Limb (tissue), 2 donors: ENCODE measurements around the gene EQTN.
A peak's percentile ranks its signal among the peaks of the same experiment; 100 is the strongest.

Experiments
- DNase-seq, 2 donors: peaks; one replicate each; pipeline ENCODE4 v3.0.0-alpha.2; 2016; ENCODE audit errors: extremely low spot score in 2 of 2

The EQTN gene

DNA sequence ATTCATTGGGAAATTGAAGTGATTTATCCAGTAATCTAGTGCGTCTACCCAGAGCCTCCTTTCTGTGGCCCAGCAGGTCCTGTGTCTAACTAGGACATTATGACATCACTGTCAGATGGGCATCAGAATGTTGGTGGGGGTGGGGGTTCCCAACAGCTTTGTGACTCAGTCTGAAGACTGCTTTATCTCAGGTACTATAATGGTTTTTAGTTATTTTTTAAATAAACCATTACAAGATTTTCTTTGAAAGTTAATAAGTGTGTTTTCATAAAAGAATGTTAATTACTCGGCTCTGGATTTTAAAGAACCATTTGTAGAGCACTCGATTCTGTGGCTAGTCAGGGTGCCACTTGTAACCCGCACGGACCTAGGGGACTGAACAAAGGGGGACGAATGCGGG is at the start of gene EQTN:
EQTN (minus strand) TSS at position 101 of the 400 bp plus-strand sequence; CDS start at position 6, 95 bp downstream.
- DNase-seq, result no peak

DNA sequence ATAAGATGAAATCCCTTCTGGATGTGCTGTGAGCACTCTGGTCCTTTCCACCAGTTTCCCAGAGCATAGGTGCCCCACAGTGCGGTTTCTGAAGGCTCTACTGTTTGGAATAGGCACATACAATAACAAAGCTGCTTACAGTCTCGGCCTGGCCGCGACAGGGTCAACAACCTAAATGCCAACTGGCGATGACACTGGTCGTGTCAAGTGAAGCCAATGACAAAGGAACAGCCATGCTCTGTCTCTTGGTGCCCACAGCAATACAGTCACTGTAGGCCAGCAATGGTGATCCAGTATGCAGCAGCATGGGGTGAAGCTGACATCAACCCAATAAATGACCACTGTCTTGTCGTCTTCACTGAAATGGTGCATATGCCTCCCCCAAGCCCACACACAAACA is 47.8 kb upstream of the EQTN start:
- no peak for DNase-seq

DNA sequence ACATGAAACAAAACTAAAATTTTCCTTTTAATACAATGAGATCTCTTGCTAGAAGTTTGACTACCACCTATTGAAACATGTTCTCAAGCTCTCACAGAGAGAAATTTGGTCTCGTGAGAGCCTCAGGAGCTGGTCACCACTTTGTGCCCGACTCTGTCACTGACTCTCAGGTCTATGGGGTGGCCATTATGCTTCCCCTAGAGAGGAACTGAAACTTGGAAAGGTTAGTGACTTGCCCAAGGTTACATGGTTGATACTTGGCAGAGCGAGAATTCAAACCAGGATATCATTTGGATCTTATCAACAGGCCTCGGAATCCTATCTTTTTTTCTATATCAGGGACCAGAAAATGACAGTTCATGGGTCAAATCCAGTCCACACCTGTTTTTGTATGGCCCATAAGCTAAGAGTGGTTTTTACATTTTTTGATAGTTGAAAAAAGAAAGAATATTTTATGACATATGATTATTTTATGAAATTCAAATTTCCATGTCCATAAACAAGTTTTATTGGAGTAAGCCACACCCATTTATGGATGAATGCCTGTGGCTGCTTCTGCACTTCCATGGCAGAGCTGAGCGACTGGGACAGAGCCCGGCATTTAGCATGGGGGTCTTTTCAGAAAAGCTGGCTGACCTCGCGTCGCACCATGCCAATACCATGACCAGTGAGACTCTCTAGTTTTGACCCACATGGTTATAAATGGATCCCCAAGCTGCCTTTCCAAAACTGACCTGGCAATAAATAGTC is 44.8 kb upstream of the EQTN start:
- no peak for DNase-seq

DNA sequence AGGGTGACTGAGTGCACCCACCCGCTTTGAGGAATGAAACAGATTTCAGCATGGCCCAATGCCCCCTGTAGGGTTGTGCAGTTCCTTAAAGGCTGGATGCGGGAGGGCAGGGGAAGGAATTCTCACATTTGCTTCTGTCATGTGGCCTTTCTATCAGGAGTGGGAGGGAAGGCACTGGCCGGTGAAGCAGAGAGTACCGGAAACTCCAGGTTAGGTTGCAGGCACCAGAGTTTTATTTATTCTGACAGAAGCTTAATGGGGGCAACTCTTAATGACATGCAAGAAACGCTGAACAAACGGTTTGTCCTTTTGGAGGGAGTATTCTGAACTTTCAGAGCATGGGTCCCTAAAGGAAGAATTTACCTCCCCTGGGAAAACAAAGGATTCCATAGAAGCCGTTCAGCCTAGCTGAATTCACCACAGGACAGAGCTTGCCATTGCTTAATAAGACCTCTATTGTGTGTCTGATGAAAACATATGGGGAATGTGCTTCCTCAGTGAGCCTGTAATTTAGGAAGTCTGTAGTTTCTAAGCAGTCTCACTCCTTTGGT is 44.1 kb upstream of the EQTN start:
- DNase-seq, result no peak

- no peak for DNase-seq
Measured at GRCh38 chr9:27340285-27340674, 43.3 kb upstream of the EQTN start.

GRCh38 chr9:27339661-27340284 is 42.8 kb upstream of the EQTN start:
- peak in 1 of 2 donors; percentile 15 for DNase-seq

- DNase-seq, result no peak
Measured at GRCh38 chr9:27338527-27338903, 41.6 kb upstream of the EQTN start.

GRCh38 chr9:27337833-27338526 is 41.0 kb upstream of the EQTN start:
- no peak for DNase-seq

DNA sequence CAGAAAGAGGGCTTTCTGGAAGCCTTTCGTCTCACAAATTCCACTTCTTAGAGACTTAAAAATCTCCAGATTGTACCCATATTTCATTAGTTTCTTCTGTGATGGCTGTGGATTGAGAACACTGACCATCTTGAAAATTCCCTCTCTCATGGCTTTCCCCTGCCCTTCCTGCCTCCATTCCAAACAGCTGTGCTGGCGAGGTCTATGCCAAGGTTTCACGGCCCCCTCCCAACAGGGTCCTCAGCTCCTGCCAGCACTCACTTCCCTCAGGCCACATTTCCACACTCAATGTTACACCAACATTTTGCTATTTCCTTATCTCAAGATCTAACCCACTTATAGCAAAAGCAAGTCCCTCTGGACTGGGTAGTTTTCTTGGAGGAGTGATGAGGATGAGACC is 40.3 kb upstream of the EQTN start:
- DNase-seq, result no peak

DNA sequence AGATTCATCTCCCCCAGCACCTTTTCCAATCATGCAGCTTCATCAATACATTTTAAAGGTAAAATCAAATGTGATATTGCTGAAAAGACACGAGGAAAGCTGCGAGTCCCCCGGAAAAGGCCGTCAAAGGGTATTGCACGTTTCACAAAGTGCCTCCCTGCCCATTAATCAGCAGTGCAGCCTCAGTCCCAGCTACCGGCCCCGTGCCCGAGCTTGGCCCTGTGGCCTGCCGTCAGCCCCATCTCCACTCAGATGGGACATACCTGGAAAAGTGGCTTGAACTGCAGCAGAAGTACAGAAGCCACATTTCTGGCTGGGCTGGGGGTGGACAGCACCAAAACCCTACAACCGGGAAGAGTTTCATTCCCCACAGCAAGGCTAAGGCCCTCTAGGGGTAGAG is 39.9 kb upstream of the EQTN start:
- no peak for DNase-seq

- DNase-seq, result no peak
Measured at GRCh38 chr9:27336126-27336525, 39.2 kb upstream of the EQTN start.

DNA sequence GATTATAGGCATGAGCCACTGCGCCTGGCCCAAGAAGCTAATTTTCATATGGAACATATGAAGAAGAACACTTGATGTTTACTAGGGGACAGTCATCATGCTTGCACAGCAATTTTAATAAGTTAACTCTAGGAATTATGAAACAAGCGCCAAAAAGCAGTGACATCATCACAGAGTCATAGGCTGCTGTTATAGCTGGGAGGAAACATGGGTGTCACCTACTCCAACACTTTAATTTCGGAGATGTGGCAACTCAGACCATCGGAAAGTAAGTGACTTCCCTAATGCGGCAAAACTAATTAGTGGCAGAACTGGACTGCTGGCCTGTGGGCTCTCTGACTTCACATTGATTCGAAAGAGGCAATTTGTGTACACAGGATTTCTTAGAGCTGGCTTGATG is 38.1 kb upstream of the EQTN start:
- no peak for DNase-seq

GRCh38 chr9:27333241-27334052 is 36.5 kb upstream of the EQTN start:
- DNase-seq, result peak; percentile 75 to 83

DNA sequence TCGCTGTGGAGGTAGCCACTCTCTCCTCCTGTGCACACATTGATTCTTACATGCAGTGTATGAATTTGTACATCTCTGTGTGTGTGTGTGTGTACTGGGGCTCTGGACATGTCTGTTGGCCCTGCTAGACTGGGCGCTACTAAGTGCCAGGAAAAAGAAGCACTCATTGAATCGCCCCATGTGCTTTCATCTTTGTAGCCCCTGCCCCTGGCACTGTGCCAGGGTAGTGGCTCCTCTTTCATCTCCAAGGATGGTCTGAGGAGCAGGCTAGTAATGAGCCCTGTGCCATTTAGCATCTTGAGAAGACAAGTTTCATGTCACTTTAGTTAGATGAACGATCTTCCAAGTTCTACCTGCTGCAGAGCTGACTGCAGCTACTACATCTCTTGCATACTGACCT is 34.4 kb upstream of the EQTN start:
- DNase-seq, result no peak

DNA sequence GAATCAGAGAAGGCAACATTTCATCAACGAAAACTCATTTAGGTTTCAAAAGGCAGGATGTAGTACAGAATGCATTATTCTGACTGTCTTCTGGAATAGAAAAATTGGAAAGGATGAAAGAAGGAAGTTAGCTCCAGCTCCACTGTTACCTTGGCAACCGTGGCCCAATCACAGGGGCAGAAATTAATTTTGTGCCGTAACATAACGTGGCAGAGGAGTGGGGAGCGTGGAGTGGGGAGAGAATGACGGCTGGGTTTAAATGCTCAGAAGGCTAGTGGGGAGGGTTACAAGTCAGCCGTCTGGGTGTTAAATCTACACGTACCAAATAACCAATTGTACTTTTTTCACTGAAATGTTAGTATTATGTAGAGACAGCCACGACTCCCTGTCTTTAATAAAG is 32.3 kb upstream of the EQTN start:
- DNase-seq, result no peak

- no peak for DNase-seq
Measured at GRCh38 chr9:27328483-27328882, 31.5 kb upstream of the EQTN start.

- no peak for DNase-seq
Measured at GRCh38 chr9:27311184-27311583, 14.2 kb upstream of the EQTN start.

DNA sequence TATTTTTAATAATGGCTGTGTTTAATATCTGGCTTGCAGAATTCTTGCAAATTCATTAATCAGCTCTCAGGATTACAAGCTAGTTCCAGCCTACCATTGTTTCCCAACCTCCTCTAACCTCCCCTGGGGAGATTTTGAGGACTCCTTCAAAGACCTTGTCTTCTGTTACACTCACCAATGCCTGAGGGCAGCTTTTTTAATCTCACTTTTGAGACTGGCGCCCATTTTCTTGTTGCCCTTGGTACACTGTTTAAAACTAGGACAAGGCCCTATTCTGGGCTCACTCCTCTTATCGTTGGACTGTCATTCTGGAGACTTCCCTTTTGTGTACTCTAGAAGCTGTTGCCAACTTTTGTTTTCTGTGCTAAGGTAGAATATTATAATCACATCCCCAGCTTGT is 13.6 kb upstream of the EQTN start:
- no peak for DNase-seq

GRCh38 chr9:27308691-27309390 is 11.9 kb upstream of the EQTN start:
- no peak for DNase-seq

- no peak for DNase-seq
Measured at GRCh38 chr9:27304521-27304920, 7.6 kb upstream of the EQTN start.

GRCh38 chr9:27303219-27303618 is 6.3 kb upstream of the EQTN start:
- no peak for DNase-seq
